Aorta (tissue), 5 donors: Measurements from ENCODE around the gene DAO. TPM values are rescaled to one million over a fixed set of nuclear protein-coding genes. Genes with fewer than 3 reads are reported as not detected.

ENCODE experiments used
- ATAC-seq: fragments of 200-7000 bp; cut with Tn5 transposase; one replicate; pipeline ENCODE4 v1.9.1; 2022; ENCODE audit warnings: moderate library complexity; ENCODE audit not compliant: low FRiP score
- DNase-seq, 2 donors: peaks; one replicate each; pipeline ENCODE4 v3.0.0-alpha.2; 2020
- H3K27ac ChIP-seq, 2 donors: one replicate each; pipeline ENCODE4 v1.5.1; 2013; ENCODE audit warnings: low read length in 2 of 2, mild to moderate bottlenecking in 2 of 2, moderate library complexity in 2 of 2, control low read depth in 1 of 2, inconsistent platforms in 1 of 2, low read depth in 1 of 2
- H3K27me3 ChIP-seq, 2 donors: one replicate each; pipeline ENCODE4 v1.6.1; 2013; ENCODE audit warnings: control low read depth in 1 of 2, low read length in 1 of 2, mild to moderate bottlenecking in 1 of 2, moderate library complexity in 1 of 2; ENCODE audit not compliant: insufficient read depth in 2 of 2, control insufficient read depth in 1 of 2
- H3K36me3 ChIP-seq, 2 donors: one replicate each; pipeline ENCODE4 v1.6.1; 2013; ENCODE audit warnings: control low read depth in 1 of 2, low read length in 1 of 2, mild to moderate bottlenecking in 1 of 2; ENCODE audit not compliant: insufficient read depth in 2 of 2, control insufficient read depth in 1 of 2
- H3K4me1 ChIP-seq, 2 donors: one replicate each; pipeline ENCODE4 v1.6.1; 2013; ENCODE audit warnings: low read length in 2 of 2, control low read depth in 1 of 2, mild to moderate bottlenecking in 1 of 2, moderate library complexity in 1 of 2; ENCODE audit not compliant: insufficient read depth in 2 of 2, control insufficient read depth in 1 of 2
- H3K4me3 ChIP-seq, 2 donors: one replicate each; pipeline ENCODE4 v1.5.1; 2013; ENCODE audit warnings: low read length in 2 of 2, control low read depth in 1 of 2, mild to moderate bottlenecking in 1 of 2
- H3K9me3 ChIP-seq: one replicate; pipeline ENCODE4 v1.6.1; 2013; ENCODE audit warnings: mild to moderate bottlenecking, low read length; ENCODE audit not compliant: control insufficient read depth
- WGBS, 2 donors: extraction: QIAGEN DNeasy Blood & Tissue Kit; methylation state at CpG; one replicate each; pipeline ENCODE4 v1.1.7; 2013; 5-methylcytosine and 5-hydroxymethylcytosine counted together
- intact Hi-C, 2 donors: fragments of 100-400 bp; cut with DNase I; formaldehyde crosslinking; loops; one replicate each; pipeline versions ENCODE4 v1.14.2 to v1.15.0; 2022
- long read RNA-seq, 2 donors: library from polyadenylated mRNA; unstranded; transcript quantifications; one replicate each; pipeline ENCODE4 v2.0.0, GENCODE V29; 2020 to 2021
- polyA plus RNA-seq, 2 donors: library from polyadenylated mRNA; stranded (reverse); fragments of 200-250 nt; gene quantifications; one replicate each; pipeline ENCODE4 v1.2.3, GENCODE V29; 2013
- total RNA-seq, 2 donors: library from RNA; stranded (reverse); fragmentation: NEBNext Ultra II Directional; extraction: Animal tissue kit (Norgen Biotek cat#: 25700); gene quantifications; one replicate each; pipeline ENCODE4 v1.2.1, GENCODE V29; 2021
- donor health status: healthy with polysubstance abuse.
- donor health status: Bipolar disorder and iron deficiency.
- donor health status: DM: no; HTN: no; CAD: no.
- donor health status: DM: no; HTN: no; CAD: no.
- donor health status: DM: yes; HTN: yes; CAD: no.

DAO gene
- total RNA-seq (not detected), polyA plus RNA-seq (not detected)
- long read RNA-seq, donor 1: 0 reads
- long read RNA-seq, donor 2: 0 reads

- 72 to 78% methylated on average over 15 to 16 of the region's 16 CpGs for WGBS, 2 donors
- H3K4me1 ChIP-seq: no peaks in the 10 kb centered on the region
- H3K9me3 ChIP-seq: no peaks in the 10 kb centered on the region
- H3K4me3 ChIP-seq: no peak within 1 kb of the TSS
- intact Hi-C loops: loop anchor here in 1 of 2 donors (10.0 kb wide), 1 partner anchor 55 kb away; no protein-coding TSS in a partner anchor
- H3K27ac ChIP-seq: no peak within 1 kb of the TSS
- ATAC-seq (peak; percentile 50), DNase-seq (no peak)
- no peaks in the 10 kb centered on the region for H3K27me3 ChIP-seq
- no peaks in the 10 kb centered on the region for H3K36me3 ChIP-seq
These were observed at the start of gene DAO for GRCh38 chr12:108879615-108880254. TSS of gene DAO (plus strand) at chr12:108880092. CDS start at chr12:108885007, 4,915 bp downstream.

- Histone ChIP-seq H3K36me3 (peaks cover 0 to 5% of the 10 kb centered on the region in 2 donors), H3K4me3 (no peak overlapping the region), H3K27me3 (no peaks in the 10 kb centered on the region), H3K27ac (peak overlapping the region in 1 of 2 donors; percentile 77), H3K4me1 (peaks cover 10% of the 10 kb centered on the region in 2 donors), H3K9me3 (no peaks in the 10 kb centered on the region)
- ATAC-seq (no peak), DNase-seq (no peak)
- intact Hi-C loops: loop anchor here in 1 of 2 donors (10.0 kb wide), 1 partner anchor 107 kb away; no protein-coding TSS in a partner anchor
- 92% methylated on average over 11 of the region's 11 CpGs for WGBS, 2 donors
These were observed 48.4 kb upstream of the DAO start for GRCh38 chr12:108831309-108831991.

GRCh38 chr12:108832208-108832607 lies 47.7 kb upstream of the DAO start:
- Histone ChIP-seq H3K27ac (peak overlapping the region; percentile 85 to 99), H3K36me3 (peaks cover 0 to 5% of the 10 kb centered on the region in 2 donors), H3K27me3 (no peaks in the 10 kb centered on the region), H3K9me3 (no peaks in the 10 kb centered on the region), H3K4me3 (no peak overlapping the region), H3K4me1 (peaks cover 7 to 13% of the 10 kb centered on the region in 2 donors)
- ATAC-seq: no peak
- intact Hi-C loops: loop anchor here in 1 of 2 donors (2.0 to 10.0 kb wide), 2 partner anchors 23 to 107 kb away; no protein-coding TSS in a partner anchor
- DNase-seq: no peak
- WGBS, 2 donors: 42 to 56% methylated on average over 6 of the region's 6 CpGs

GRCh38 chr12:108832730-108833354 lies 47.0 kb upstream of the DAO start:
- Histone ChIP-seq H3K9me3 (no peaks in the 10 kb centered on the region), H3K4me3 (no peak overlapping the region), H3K4me1 (peaks cover 7 to 14% of the 10 kb centered on the region in 2 donors), H3K27ac (peak overlapping the region; percentile 92 to 100), H3K27me3 (no peaks in the 10 kb centered on the region), H3K36me3 (peaks cover 0 to 5% of the 10 kb centered on the region in 2 donors)
- ATAC-seq: peak; percentile 89
- intact Hi-C loops: loop anchor here in 1 of 2 donors (2.0 to 10.0 kb wide), 2 partner anchors 22 to 108 kb away; no protein-coding TSS in a partner anchor
- DNase-seq: peak in 1 of 2 donors; percentile 63
- WGBS, 2 donors: 2 to 6% methylated on average over 10 of the region's 10 CpGs

GRCh38 chr12:108833355-108833733 lies 46.5 kb upstream of the DAO start:
- Histone ChIP-seq H3K27ac (peak overlapping the region; percentile 92 to 100), H3K36me3 (peaks cover 0 to 3% of the 10 kb centered on the region in 2 donors), H3K9me3 (no peaks in the 10 kb centered on the region), H3K27me3 (no peaks in the 10 kb centered on the region), H3K4me1 (peaks cover 6 to 14% of the 10 kb centered on the region in 2 donors), H3K4me3 (no peak overlapping the region)
- DNase-seq (peak; percentile 82 to 92), ATAC-seq (peak; percentile 72)
- intact Hi-C loops: loop anchor here in 1 of 2 donors (2.0 to 10.0 kb wide), 2 partner anchors 21 to 109 kb away; no protein-coding TSS in a partner anchor
- WGBS, 2 donors: 5 to 8% methylated on average over 9 of the region's 9 CpGs

- intact Hi-C loops: loop anchor here in 1 of 2 donors (2.0 to 10.0 kb wide), 2 partner anchors 21 to 109 kb away; no protein-coding TSS in a partner anchor
- peak overlapping the region; percentile 92 to 100 for H3K27ac ChIP-seq
- peaks cover 0 to 3% of the 10 kb centered on the region in 2 donors for H3K36me3 ChIP-seq
- H3K27me3 ChIP-seq: no peaks in the 10 kb centered on the region
- no peak overlapping the region for H3K4me3 ChIP-seq
- DNase-seq (peak in 1 of 2 donors; percentile 72), ATAC-seq (no peak)
- H3K4me1 ChIP-seq: peaks cover 3 to 14% of the 10 kb centered on the region in 2 donors
- WGBS, 2 donors: 41% methylated on average over 12 of the region's 12 CpGs
- no peaks in the 10 kb centered on the region for H3K9me3 ChIP-seq
These were observed 46.0 kb upstream of the DAO start for GRCh38 chr12:108833757-108834472.

GRCh38 chr12:108835860-108836634 lies 43.8 kb upstream of the DAO start:
- 81 to 82% methylated on average over 7 of the region's 7 CpGs for WGBS, 2 donors
- intact Hi-C loops: loop anchor here (5.0 to 10.0 kb wide), 2 partner anchors 34 to 111 kb away; no protein-coding TSS in a partner anchor
- H3K4me3 ChIP-seq: no peak overlapping the region
- no peaks in the 10 kb centered on the region for H3K9me3 ChIP-seq
- H3K27ac ChIP-seq: peak overlapping the region; percentile 51 to 63
- peaks cover 0 to 3% of the 10 kb centered on the region in 2 donors for H3K36me3 ChIP-seq
- ATAC-seq (no peak), DNase-seq (no peak)
- H3K4me1 ChIP-seq: peaks cover 3 to 14% of the 10 kb centered on the region in 2 donors
- H3K27me3 ChIP-seq: no peaks in the 10 kb centered on the region
